GM18498 (cell line): Measurements from ENCODE around the gene BTNL2.
"Not testable (repeated sequence)": the region's sequence is repeated elsewhere in the genome, so short reads cannot be mapped to it uniquely, and the experiment has no call there.

Experiments
- ATAC-seq: cut with Tn5 transposase; IDR thresholded peaks from one replicate; pipeline ENCODE4 v1.9.1; 2021; ENCODE audit warnings: mild to moderate bottlenecking, moderate library complexity; ENCODE audit not compliant: unreplicated experiment

Gene BTNL2

DNA sequence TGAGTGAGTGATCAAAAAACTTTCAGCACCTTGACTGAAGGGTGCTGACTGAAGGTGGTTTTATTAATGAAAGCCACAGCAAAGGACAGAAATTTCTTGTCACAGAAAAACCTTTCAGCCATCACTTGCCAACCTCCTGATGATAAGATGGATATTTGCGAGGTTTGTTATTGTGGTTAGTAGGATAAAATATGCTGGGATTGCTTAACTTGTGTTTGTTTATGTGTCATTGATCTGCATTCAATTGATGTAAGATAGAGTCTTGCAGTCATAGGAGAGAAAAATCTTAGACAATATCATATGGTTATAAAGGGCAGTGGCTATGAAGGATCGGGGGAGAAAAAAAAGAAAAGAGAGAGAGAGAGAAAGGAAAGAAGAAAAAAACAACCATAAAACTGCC is 36.5 kb downstream of the BTNL2 start:
- ATAC-seq = no peak

- no peak for ATAC-seq
These were observed 37.3 kb downstream of the BTNL2 start for GRCh38 chr6:32369660-32370059.

GRCh38 chr6:32367644-32368043 is 39.3 kb downstream of the BTNL2 start:
- ATAC-seq = no peak

- not testable (repeated sequence) for ATAC-seq
These were observed 47.8 kb downstream of the BTNL2 start for GRCh38 chr6:32359225-32359624.

- not testable (repeated sequence) for ATAC-seq
These were observed 48.4 kb downstream of the BTNL2 start for GRCh38 chr6:32358548-32358947.

DNA sequence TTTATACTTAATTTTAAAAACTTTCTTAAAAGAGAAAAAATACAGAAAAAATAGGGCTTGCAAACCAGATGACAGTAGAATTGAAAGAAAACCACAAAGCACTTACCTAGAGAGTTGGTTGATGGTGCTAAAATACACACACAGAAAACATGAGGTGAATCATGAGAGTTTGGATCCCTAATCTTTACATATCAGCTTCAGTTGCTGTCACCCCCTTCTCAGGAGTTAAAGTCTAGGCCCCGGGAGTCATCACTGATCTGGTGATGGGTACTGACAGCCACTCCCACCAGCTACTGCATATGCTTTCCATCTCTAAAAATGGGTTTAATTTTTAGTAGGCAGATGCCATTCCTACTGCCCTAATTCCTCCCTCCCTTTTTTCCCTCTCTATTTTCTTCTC is 52.0 kb downstream of the BTNL2 start:
- no peak for ATAC-seq

GRCh38 chr6:32353348-32353747 is 53.6 kb downstream of the BTNL2 start:
- no peak for ATAC-seq
